Activated CD4-positive, alpha-beta T cell treated with anti-CD3 and anti-CD28 coated beads, Interleukin-2, amount 50 U/mL, for 24 hours (primary cell): Measurements from ENCODE around the gene PPP1R1A.

Experiments used
- DNase-seq, 2 donors: peaks; one replicate each; pipeline ENCODE4 v3.0.0-alpha.2; 2020; ENCODE audit warnings: low read depth in 1 of 2, low spot score in 1 of 2

The PPP1R1A gene

GRCh38 chr12:54603872-54604271 lies 15.4 kb upstream of the PPP1R1A start:
- no peak for DNase-seq

- DNase-seq = peak; percentile 24 to 43
Measured at GRCh38 chr12:54603173-54603814, 14.8 kb upstream of the PPP1R1A start.

- no peak for DNase-seq
Measured at GRCh38 chr12:54602661-54603060, 14.2 kb upstream of the PPP1R1A start.

- DNase-seq = no peak
Measured at GRCh38 chr12:54601841-54602240, 13.4 kb upstream of the PPP1R1A start.

GRCh38 chr12:54598970-54599369 lies 10.5 kb upstream of the PPP1R1A start:
- DNase-seq = no peak

- peak; percentile 34 to 35 for DNase-seq
Measured at GRCh38 chr12:54596526-54596946, 8.1 kb upstream of the PPP1R1A start.

- DNase-seq = no peak
Measured at GRCh38 chr12:54595471-54595870, 7.0 kb upstream of the PPP1R1A start.

- no peak for DNase-seq
Measured at GRCh38 chr12:54593725-54594124, 5.3 kb upstream of the PPP1R1A start.

- DNase-seq = no peak
Measured at GRCh38 chr12:54593135-54593534, 4.7 kb upstream of the PPP1R1A start.

GRCh38 chr12:54592316-54592715 lies 3.9 kb upstream of the PPP1R1A start:
- DNase-seq = no peak

GRCh38 chr12:54590978-54591591 lies 2.6 kb upstream of the PPP1R1A start:
- no peak for DNase-seq

- no peak for DNase-seq
Measured at GRCh38 chr12:54589964-54590363, 1.5 kb upstream of the PPP1R1A start.

GRCh38 chr12:54588890-54589267 lies 420 bp upstream of the PPP1R1A start:
- no peak for DNase-seq

- no peak for DNase-seq
Measured at GRCh38 chr12:54587315-54587873, 1.1 kb downstream of the PPP1R1A start.

- no peak for DNase-seq
Measured at GRCh38 chr12:54586620-54587019, 1.8 kb downstream of the PPP1R1A start.

- DNase-seq = no peak
Measured at GRCh38 chr12:54585243-54585642, 3.2 kb downstream of the PPP1R1A start.

- no peak for DNase-seq
Measured at GRCh38 chr12:54584128-54584527, 4.3 kb downstream of the PPP1R1A start.

GRCh38 chr12:54583726-54584125 lies 4.7 kb downstream of the PPP1R1A start:
- DNase-seq = no peak

- no peak for DNase-seq
Measured at GRCh38 chr12:54581412-54581811, 7.0 kb downstream of the PPP1R1A start.

GRCh38 chr12:54579696-54580333 lies 8.6 kb downstream of the PPP1R1A start:
- peak; percentile 81 to 85 for DNase-seq

- DNase-seq = no peak
Measured at GRCh38 chr12:54579258-54579657, 9.2 kb downstream of the PPP1R1A start.

GRCh38 chr12:54578778-54579177 lies 9.7 kb downstream of the PPP1R1A start:
- DNase-seq = no peak
